Measurements from ENCODE around the gene ARHGEF12. TPM values are rescaled to one million over a fixed set of nuclear protein-coding genes. Genes with fewer than 3 reads are reported as not detected.

ARHGEF12 gene
- polyA plus RNA-seq (2014; cell fraction: cytosol; rRNA removed) = 9.8 and 11.4 TPM in 2 replicates
- polyA plus RNA-seq (2014; cell fraction: nucleus; rRNA removed) = 7.0 and 8.3 TPM in 2 replicates

- DNase-seq (ENCODE audit: low spot score) = peak; percentile 86
These were observed at the start of gene ARHGEF12 for GRCh38 chr11:120335908-120336640. Gene ARHGEF12 (plus strand): TSS chr11:120336413. CDS start chr11:120337244, 831 bp downstream.

- no peak for DNase-seq (ENCODE audit: low spot score)
These were observed 48.2 kb upstream of the ARHGEF12 start for GRCh38 chr11:120288021-120288420.

DNA sequence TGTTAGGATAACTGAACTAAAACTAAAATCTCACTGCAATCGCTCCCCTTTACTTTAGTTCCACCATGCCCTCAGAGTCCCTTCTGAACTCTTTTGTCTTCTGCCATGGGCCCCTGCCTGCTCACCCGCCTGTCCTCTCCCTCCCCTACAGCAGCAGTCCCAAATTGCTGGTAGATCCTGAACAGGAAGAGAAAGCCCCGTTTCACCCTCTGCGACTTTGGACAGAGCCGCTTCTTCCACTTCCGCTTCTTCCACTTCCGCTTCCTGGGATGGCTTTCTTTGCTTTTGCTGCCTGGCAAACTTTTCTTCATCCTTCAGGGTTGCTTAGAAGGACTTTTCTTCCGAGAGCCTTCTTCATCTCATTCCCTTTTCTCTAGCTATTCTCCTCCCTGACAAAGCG is 46.8 kb upstream of the ARHGEF12 start:
- DNase-seq (ENCODE audit: low spot score) = no peak

DNA sequence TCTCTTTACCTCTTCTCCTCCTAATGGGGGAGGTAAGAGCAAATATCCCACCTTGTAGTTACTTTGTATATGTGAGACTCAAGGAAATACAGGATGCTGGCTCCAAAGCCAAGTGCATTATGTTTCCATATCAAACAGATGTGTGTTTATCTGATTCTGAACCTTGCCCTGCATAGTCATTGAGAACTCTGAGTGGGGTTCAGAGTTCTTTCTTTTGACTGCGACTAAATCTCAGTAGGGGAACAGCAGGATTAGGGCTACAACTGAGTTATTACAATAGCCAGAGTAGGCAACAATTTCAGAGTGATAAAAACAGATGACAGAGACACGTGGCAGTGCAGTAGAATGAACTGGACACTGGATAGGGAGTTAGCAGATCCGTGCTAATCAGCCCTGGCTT is 45.3 kb upstream of the ARHGEF12 start:
- no peak for DNase-seq (ENCODE audit: low spot score)

DNA sequence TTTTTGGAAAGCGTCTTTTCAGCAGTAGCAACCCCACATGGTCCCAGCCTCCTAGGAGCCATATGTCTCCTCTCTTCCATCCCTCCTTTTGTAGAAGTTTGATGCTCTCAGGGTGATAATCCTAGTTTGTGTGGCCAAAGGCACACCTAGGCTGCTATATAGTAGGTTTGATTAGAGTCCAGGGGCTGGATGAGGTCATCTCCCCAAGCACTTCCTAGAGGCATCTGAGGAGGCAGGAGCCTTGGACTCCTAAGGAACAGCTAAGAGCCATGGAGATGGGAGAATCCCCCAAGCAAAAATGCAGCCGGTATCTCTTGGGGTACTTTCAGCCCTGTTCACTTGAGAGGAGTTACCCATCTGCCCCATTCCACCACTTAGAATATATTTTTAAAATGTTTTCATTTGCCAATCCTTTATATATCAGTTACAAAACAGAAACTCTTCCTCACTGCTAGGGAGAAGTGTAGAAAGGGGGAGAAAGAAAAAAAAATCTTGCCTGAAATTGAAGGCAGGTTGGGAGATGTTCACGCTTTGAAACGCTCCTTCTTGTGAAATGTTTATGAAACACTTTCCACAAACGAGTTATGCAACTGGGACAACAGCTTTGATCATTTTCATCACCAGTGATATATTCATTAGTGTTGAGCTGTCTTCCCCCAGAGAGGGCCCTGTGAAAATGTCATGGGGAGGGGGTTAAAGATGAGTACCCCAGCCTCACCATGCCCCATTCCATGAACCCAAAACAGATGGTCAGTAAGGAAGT is 43.0 kb upstream of the ARHGEF12 start:
- DNase-seq (ENCODE audit: low spot score) = no peak

DNA sequence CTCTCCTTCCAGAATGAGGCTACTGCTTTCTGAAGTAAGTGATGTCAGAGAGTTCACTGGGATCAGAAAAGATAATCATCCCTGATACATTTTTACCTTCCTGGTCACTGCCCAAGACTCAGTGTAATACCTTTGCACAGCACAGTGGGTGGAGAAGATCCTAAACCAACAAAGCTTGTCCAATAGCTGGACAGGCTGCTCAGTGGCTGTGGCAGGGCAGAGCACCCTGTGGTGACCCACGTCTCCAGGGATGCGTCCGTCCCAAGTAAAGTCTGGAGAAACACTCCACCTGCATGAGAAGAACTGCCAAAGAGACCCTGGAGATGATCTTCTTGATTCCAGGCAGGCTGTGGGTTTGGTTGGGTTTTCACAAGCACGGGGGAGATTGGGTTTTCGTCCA is 42.1 kb upstream of the ARHGEF12 start:
- DNase-seq (ENCODE audit: low spot score) = no peak

DNA sequence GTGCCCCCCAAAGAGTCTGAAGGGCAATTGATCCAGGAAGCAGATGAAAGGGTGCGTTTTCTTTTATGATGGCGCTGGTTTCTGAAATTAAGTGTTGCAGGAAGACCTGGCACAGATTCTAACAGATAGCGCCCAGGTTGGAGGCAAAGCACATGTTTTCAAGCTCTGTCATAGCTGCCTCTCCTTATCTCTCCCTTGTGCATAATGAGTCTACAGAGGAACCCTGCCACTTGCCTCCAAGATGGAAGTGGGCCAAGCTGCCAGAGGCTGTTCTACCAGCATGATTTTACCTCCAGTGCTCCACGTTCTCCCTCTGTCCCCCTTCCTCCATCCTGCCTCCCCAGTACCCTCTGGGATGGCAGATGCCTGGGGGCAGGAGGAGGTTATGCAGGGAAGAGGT is 41.1 kb upstream of the ARHGEF12 start:
- no peak for DNase-seq (ENCODE audit: low spot score)

DNA sequence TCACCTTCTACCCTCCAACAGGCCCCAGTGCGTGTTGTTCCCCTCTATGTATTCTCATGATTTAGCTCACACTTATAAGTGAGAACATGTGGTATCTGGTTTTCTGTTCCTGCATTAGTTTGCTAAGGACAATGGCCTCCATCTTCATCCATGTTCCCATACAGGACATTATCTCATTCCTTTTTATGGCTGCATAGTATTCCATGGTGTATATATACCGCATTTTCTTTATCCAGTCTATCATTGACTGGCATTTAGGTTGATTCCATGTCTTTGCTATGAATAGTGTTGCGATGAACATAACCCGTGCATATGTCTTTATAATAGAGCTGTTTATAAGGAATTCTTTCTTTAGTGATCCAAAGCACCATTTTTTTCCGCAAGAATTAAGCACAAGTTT is 39.7 kb upstream of the ARHGEF12 start:
- no peak for DNase-seq (ENCODE audit: low spot score)

- DNase-seq (ENCODE audit: low spot score) = no peak
These were observed 37.8 kb upstream of the ARHGEF12 start for GRCh38 chr11:120298461-120298860.

- no peak for DNase-seq (ENCODE audit: low spot score)
These were observed 34.0 kb upstream of the ARHGEF12 start for GRCh38 chr11:120302001-120302805.

DNA sequence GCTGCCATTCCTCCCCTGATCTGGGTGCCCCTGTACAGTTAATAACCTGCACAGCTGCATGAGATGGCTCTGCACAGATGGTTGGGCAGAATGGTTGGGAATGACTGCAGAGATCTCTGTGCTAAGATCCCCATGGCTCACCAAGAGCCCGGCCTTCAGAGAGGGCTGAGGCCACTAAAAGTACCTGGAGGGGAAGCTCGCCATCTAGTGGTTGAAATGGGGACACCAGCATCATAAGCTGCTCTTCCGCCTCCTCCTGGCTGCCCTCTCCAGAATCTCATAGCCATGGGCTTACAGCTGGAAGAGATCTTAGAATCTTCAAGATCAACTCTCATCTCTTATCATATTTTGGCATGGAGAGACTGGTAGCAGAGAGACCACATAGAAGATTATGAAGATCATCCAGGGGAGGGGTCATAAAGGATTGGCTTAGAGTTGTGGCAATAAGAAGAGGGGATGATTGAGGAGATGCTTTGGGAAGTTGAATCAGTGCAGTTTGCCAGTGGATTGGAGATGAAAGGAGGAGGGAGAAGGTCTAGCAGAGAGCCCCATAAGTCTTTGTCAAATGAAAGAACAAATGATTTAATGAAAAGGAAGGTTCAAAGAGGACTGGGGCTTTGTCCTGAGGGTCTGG is 33.1 kb upstream of the ARHGEF12 start:
- DNase-seq (ENCODE audit: low spot score) = peak; percentile 50

GRCh38 chr11:120304526-120304925 is 31.7 kb upstream of the ARHGEF12 start:
- no peak for DNase-seq (ENCODE audit: low spot score)

DNA sequence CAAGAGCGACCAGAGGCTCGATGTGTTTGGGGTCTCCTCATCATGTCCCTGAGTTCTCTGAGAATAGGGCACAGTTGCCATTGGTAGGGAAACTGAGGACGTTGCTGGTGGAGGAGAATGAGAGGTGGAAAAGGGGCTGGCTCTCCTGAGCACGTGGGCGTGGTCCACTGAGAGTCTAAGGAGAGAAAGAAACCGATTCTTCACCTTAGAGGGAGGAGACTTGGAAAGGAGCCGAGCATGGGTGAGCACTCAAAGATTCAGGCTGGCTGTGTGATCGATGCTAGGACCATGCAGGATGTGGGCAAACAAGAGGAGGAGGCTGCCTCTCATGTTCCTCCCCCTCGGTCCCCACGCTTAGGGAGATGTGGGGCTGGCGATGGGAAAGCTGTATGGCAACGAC is 30.9 kb upstream of the ARHGEF12 start:
- DNase-seq (ENCODE audit: low spot score) = no peak

GRCh38 chr11:120306519-120307242 is 29.5 kb upstream of the ARHGEF12 start:
- DNase-seq (ENCODE audit: low spot score) = no peak

GRCh38 chr11:120307476-120307875 is 28.7 kb upstream of the ARHGEF12 start:
- DNase-seq (ENCODE audit: low spot score) = no peak

GRCh38 chr11:120308081-120308480 is 28.1 kb upstream of the ARHGEF12 start:
- DNase-seq (ENCODE audit: low spot score) = no peak

DNA sequence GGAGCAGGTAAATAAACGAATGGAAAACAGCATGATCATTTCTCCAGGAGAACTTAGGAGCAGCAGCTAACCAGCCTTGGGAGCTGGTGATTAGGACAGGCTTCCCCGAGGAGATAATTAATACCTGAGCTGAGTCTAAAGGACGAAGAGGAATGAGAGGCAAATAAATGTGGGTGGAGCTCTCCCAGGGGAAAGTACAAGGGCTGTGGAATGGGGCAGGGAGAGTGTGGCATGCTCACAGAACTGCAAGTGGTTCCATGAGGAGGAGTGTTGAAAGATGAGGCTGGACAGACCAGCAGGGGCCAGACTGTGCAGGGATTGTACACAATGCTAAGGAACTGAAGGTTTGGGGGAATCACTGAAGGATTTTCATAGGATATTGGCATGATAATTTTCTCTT is 25.3 kb upstream of the ARHGEF12 start:
- no peak for DNase-seq (ENCODE audit: low spot score)

- DNase-seq (ENCODE audit: low spot score) = no peak
These were observed 21.4 kb upstream of the ARHGEF12 start for GRCh38 chr11:120314861-120315260.

DNA sequence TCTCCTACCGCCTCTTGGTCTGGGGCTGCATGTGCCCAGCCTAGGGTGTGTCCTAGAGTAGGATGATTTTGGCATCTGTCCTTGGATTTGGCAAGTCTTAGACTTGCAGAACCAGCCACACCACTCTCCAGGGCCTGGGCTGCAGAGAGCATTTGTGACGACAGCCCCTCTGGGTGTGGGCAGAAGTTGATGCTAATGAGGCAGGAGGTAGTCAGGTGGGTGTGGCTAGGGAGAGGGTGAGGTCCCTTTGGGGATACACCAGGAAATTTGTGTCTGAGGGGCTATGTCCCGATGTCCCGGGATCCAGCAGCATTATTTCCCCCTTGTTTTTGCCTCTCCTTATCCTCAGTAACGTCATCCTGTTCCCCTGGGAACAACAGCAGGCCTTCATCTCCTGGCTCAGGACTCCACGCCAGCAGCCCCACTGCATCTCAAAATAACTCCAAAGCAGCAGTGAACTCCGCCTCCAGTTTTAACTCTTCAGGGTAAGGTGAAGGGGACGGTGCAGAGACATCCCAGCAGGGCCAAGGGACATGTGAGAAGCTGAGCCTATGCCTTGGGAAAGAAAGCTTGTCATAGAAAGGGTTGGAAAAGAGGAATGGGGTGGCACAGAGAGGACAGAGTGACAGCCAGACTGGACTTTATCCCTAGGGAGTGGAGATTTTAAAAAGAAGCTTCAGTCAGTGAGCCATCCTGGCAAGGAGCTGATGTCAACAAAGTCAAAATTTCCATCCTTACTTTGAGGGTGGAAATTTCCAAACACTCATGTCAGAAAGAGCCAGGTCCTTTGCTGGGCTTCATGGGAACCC is 19.1 kb upstream of the ARHGEF12 start:
- DNase-seq (ENCODE audit: low spot score) = no peak
